H9 (cell line): ENCODE data around the gene LDB1. TPM values are rescaled to one million over a fixed set of nuclear protein-coding genes. Genes with fewer than 3 reads are reported as not detected.

ENCODE experiments used
- DNase-seq: peaks from one replicate; pipeline ENCODE4 v3.0.0-alpha.2; 2017
- H2AFZ ChIP-seq: one replicate; pipeline ENCODE4 v1.6.1; 2013; ENCODE audit warnings: mild to moderate bottlenecking, low read length, control low read depth, moderate library complexity
- H2AK5ac ChIP-seq: 2 replicates; pipeline ENCODE4 v1.6.1; 2013; ENCODE audit warnings: low read length, control low read depth, mixed read lengths; ENCODE audit not compliant: insufficient read length
- H2BK120ac ChIP-seq: one replicate; pipeline ENCODE4 v1.6.1; 2013; ENCODE audit warnings: low read depth, mild to moderate bottlenecking, low read length, control low read depth, inconsistent platforms; ENCODE audit not compliant: poor library complexity, severe bottlenecking
- H2BK12ac ChIP-seq: 2 replicates; pipeline ENCODE4 v1.6.1; 2013; ENCODE audit warnings: low read length, control low read depth, mixed read lengths, low read depth; ENCODE audit not compliant: insufficient read length
- H2BK15ac ChIP-seq: 2 replicates; pipeline ENCODE4 v1.6.1; 2013; ENCODE audit warnings: low read depth, low read length, control low read depth
- H2BK20ac ChIP-seq: one replicate; pipeline ENCODE4 v1.6.1; 2013; ENCODE audit warnings: low read depth, mild to moderate bottlenecking, low read length, control low read depth, inconsistent platforms; ENCODE audit not compliant: poor library complexity, severe bottlenecking
- H2BK5ac ChIP-seq: 2 replicates; pipeline ENCODE4 v1.6.1; 2013; ENCODE audit warnings: low read length, control low read depth, mixed read lengths; ENCODE audit not compliant: insufficient read length
- H3K14ac ChIP-seq: 2 replicates; pipeline ENCODE4 v1.6.1; 2013; ENCODE audit warnings: low read length, control low read depth; ENCODE audit not compliant: insufficient read depth
- H3K18ac ChIP-seq: 2 replicates; pipeline ENCODE4 v1.6.1; 2013; ENCODE audit warnings: low read depth, mild to moderate bottlenecking, mixed read lengths, low read length, control low read depth; ENCODE audit not compliant: insufficient read length
- H3K23ac ChIP-seq: 2 replicates; pipeline ENCODE4 v1.6.1; 2013; ENCODE audit warnings: low read length, control low read depth, mixed read lengths, low read depth; ENCODE audit not compliant: insufficient read length
- H3K23me2 ChIP-seq: 2 replicates; pipeline ENCODE4 v1.6.1; 2013; ENCODE audit warnings: low read depth, mild to moderate bottlenecking, mixed read lengths, low read length, control low read depth; ENCODE audit not compliant: insufficient read length, poor library complexity, severe bottlenecking
- H3K27ac ChIP-seq: 2 replicates; pipeline ENCODE4 v1.5.1; 2013; ENCODE audit warnings: low read length, control low read depth, mixed read lengths, low read depth; ENCODE audit not compliant: insufficient read length
- H3K27me3 ChIP-seq: 2 replicates; pipeline ENCODE4 v1.6.1; 2013; ENCODE audit warnings: low read length, control low read depth, inconsistent platforms; ENCODE audit not compliant: insufficient read depth
- H3K4ac ChIP-seq: 2 replicates; pipeline ENCODE4 v1.6.1; 2013; ENCODE audit warnings: low read depth, mild to moderate bottlenecking, control low read depth, inconsistent platforms, low read length, moderate library complexity
- H3K4me1 ChIP-seq: 2 replicates; pipeline ENCODE4 v1.6.1; 2013; ENCODE audit warnings: low read length, control low read depth, inconsistent platforms; ENCODE audit not compliant: insufficient read depth
- H3K4me2 ChIP-seq: 2 replicates; pipeline ENCODE4 v1.6.1; 2013; ENCODE audit warnings: low read length, control low read depth, mixed read lengths; ENCODE audit not compliant: insufficient read length, insufficient read depth
- H3K56ac ChIP-seq: 2 replicates; pipeline ENCODE4 v1.6.1; 2013; ENCODE audit warnings: low read depth, mild to moderate bottlenecking, mixed read lengths, low read length, control low read depth; ENCODE audit not compliant: insufficient read length
- H3K79me1 ChIP-seq: 2 replicates; pipeline ENCODE4 v1.6.1; 2013; ENCODE audit warnings: low read depth, mild to moderate bottlenecking, moderate library complexity, low read length, control low read depth, inconsistent platforms; ENCODE audit not compliant: insufficient read depth, poor library complexity, severe bottlenecking
- H3K79me2 ChIP-seq: 2 replicates; pipeline ENCODE4 v1.6.1; 2013; ENCODE audit warnings: low read length, control low read depth, inconsistent platforms; ENCODE audit not compliant: insufficient read depth
- H3K9ac ChIP-seq: 2 replicates; pipeline ENCODE4 v1.6.1; 2013; ENCODE audit warnings: low read length, control low read depth, mixed read lengths; ENCODE audit not compliant: insufficient read length; ENCODE audit errors: extremely low read depth
- H3K9me3 ChIP-seq: one replicate; pipeline ENCODE4 v1.6.1; 2013; ENCODE audit warnings: low read depth, low read length, inconsistent platforms; ENCODE audit not compliant: control insufficient read depth
- H3T11ph ChIP-seq: one replicate; pipeline ENCODE4 v1.6.1; 2013; ENCODE audit warnings: mild to moderate bottlenecking, low read length, control low read depth, inconsistent platforms
- H4K20me1 ChIP-seq: one replicate; pipeline ENCODE4 v1.6.1; 2013; ENCODE audit not compliant: control insufficient read depth, insufficient read length, insufficient read depth
- H4K5ac ChIP-seq: 2 replicates; pipeline ENCODE4 v1.6.1; 2013; ENCODE audit warnings: low read depth, mild to moderate bottlenecking, mixed read lengths, low read length, control low read depth; ENCODE audit not compliant: insufficient read length
- H4K8ac ChIP-seq: replicated peaks from 2 replicates; pipeline ENCODE4 v1.6.1; 2013; ENCODE audit warnings: low read length, control low read depth, mixed read lengths, low read depth; ENCODE audit not compliant: insufficient read length
- H4K91ac ChIP-seq: 2 replicates; pipeline ENCODE4 v1.6.1; 2013; ENCODE audit warnings: low read depth, mild to moderate bottlenecking, moderate library complexity, mixed read lengths, low read length, control low read depth; ENCODE audit not compliant: insufficient read length
- H3K27ac Mint-ChIP-seq, 3 experiments: 2 replicates in 2 of 3; 3 replicates in 1 of 3; pipeline ENCODE4 v1.8.0; 2020 to 2021; ENCODE audit warnings: mixed read lengths in 3 of 3, mild to moderate bottlenecking in 1 of 3, moderate library complexity in 1 of 3
- H3K27me3 Mint-ChIP-seq: 2 replicates; pipeline ENCODE4 v1.8.0; 2021; ENCODE audit warnings: low read depth, mild to moderate bottlenecking, moderate library complexity, mixed read lengths
- H3K36me3 Mint-ChIP-seq, 3 experiments: 2 replicates in 2 of 3; 3 replicates in 1 of 3; pipeline ENCODE4 v1.8.0; 2020 to 2021; ENCODE audit warnings: low read depth in 3 of 3, mixed read lengths in 3 of 3; ENCODE audit not compliant: insufficient read depth in 1 of 3
- H3K4me1 Mint-ChIP-seq, 2 experiments: 2 replicates each; pipeline ENCODE4 v1.8.0; 2020; ENCODE audit warnings: mixed read lengths in 2 of 2
- H3K4me3 Mint-ChIP-seq, 2 experiments: 2 replicates in 1 of 2; 3 replicates in 1 of 2; pipeline ENCODE4 v1.8.0; 2020 to 2021; ENCODE audit warnings: mild to moderate bottlenecking in 2 of 2, mixed read lengths in 2 of 2, moderate library complexity in 1 of 2
- H3K9me3 Mint-ChIP-seq, 2 experiments: 2 replicates in 1 of 2; 3 replicates in 1 of 2; pipeline ENCODE4 v1.8.0; 2020; ENCODE audit warnings: mild to moderate bottlenecking in 2 of 2, mixed read lengths in 2 of 2, moderate library complexity in 1 of 2
- CTCF ChIP-seq: fragments of 200-600 bp; sonication (generic); conservative IDR thresholded peaks from 3 replicates; pipeline ENCODE4 v1.8.0; 2021; ENCODE audit warnings: antibody characterized with exemption, mild to moderate bottlenecking
- WGBS: extraction: QIAGEN DNeasy Blood & Tissue Kit; methylation state at CpG from one replicate; pipeline ENCODE4 v1.1.7; 2013; ENCODE audit warnings: missing lambda C conversion rate, low lambda C conversion rate, mixed read lengths; ENCODE audit not compliant: insufficient read length; ENCODE audit errors: extremely low coverage; 5-methylcytosine and 5-hydroxymethylcytosine counted together
- total RNA-seq: library from RNA; stranded (reverse); gene quantifications from 2 replicates; pipeline ENCODE4 v1.2.1, GENCODE V29; 2021

LDB1 gene
- total RNA-seq, 1 experiment from 2014 or later: 80.5 TPM

GRCh38 chr10:102140218-102140617, 20.1 kb upstream of the LDB1 start:
- Histone ChIP-seq H3K4ac (no peak overlapping the region), H3K79me1 (peaks cover 14% of the 10 kb centered on the region), H2AK5ac (no peak overlapping the region), H3K27ac (no peak overlapping the region), H2BK20ac (no peak overlapping the region), H3K9me3 (no peaks in the 10 kb centered on the region), H3K18ac (no peak overlapping the region), H3K56ac (no peak overlapping the region), H3K4me2 (no peak overlapping the region), H2BK120ac (no peak overlapping the region), H2BK15ac (no peak overlapping the region), H4K91ac (no peak overlapping the region), H3K4me1 (no peaks in the 10 kb centered on the region), H3K23me2 (no peaks in the 10 kb centered on the region), H2BK5ac (no peak overlapping the region), H4K5ac (no peak overlapping the region), H4K8ac (no peak overlapping the region), H3T11ph (no peak overlapping the region), H3K23ac (no peak overlapping the region), H3K27me3 (no peaks in the 10 kb centered on the region), H3K9ac (no peak overlapping the region), H4K20me1 (no peaks in the 10 kb centered on the region), H2AFZ (no peak overlapping the region), H3K14ac (no peak overlapping the region), H2BK12ac (no peak overlapping the region), H3K79me2 (peaks cover 27% of the 10 kb centered on the region)
- Mint-ChIP-seq H3K27me3 (no peaks in the 10 kb centered on the region), H3K27ac (peak overlapping the region in 1 of 3 experiments; percentile 40; a peak in 2 of 7 replicates), H3K4me1 (peaks cover 10 to 12% of the 10 kb centered on the region in 2 experiments), H3K36me3 (peaks cover 73 to 81% (median 79%) of the 10 kb centered on the region in 3 experiments), H3K4me3 (no peak overlapping the region), H3K9me3 (no peaks in the 10 kb centered on the region)
- WGBS: no CpG with 5 or more reads among the region's 4 CpGs
- DNase-seq: no peak
- no peak for TF ChIP-seq CTCF
